Measurements from ENCODE around the gene SH3PXD2A.

GRCh38 chr10:103558911-103559310, 296.5 kb downstream of the SH3PXD2A start:
- no peak for TF ChIP-seq POLR2A (IDR thresholded peaks at IDR 0.05; ENCODE audit: low read length)
- TF ChIP-seq GATA1 (IDR thresholded peaks at IDR 0.05; ENCODE audit: low read depth, low read length): no peak
